HUDEP-2 (cell line): Measurements from ENCODE around the gene ARHGEF16.

Experiments used
- DNase-seq, 76 experiments: peaks; one replicate each; lab custom pipeline; 2025; ENCODE audit not compliant: unreplicated experiment in 76 of 76; lab: John Stamatoyannopoulos, UW

ARHGEF16 gene

GRCh38 chr1:3498246-3498930 is 43.9 kb downstream of the ARHGEF16 start:
- DNase-seq, result no peak

GRCh38 chr1:3498986-3499385 is 44.5 kb downstream of the ARHGEF16 start:
- no peak for DNase-seq

GRCh38 chr1:3499611-3500010 is 45.1 kb downstream of the ARHGEF16 start:
- DNase-seq, result no peak

DNA sequence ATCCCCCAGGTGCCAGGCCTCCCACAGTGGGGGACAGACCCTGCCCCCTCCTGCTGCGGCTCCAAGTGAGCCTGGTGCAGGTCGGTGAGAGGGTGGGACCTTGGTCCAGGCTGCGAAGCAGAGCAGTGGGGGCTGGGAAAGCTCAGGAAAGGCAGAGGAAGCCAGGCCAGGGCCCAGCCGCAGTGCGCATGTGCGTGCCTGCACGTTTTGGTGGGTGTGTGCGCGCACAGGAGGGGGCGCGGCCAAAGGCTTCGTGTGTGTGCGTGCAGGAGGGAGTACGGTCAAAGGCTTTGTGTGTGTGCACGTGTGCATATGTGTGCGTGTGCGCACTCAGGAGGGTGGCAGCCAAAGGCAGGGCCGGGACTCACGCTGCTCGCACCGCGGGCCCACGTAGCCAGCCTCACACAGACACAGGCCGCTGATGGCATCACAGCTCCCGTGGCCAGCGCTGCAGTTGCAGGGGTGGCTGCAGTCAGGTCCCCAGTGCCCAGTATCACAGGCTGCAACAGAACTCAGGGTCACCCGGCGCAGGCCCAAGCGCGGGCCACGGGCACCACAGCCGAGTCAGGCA is 45.9 kb downstream of the ARHGEF16 start:
- no peak for DNase-seq

GRCh38 chr1:3501437-3501836 is 47.0 kb downstream of the ARHGEF16 start:
- no peak for DNase-seq

GRCh38 chr1:3501856-3502640 is 47.6 kb downstream of the ARHGEF16 start:
- peak in 7 of 76 experiments; percentile 3 to 28 (median 19) for DNase-seq

DNA sequence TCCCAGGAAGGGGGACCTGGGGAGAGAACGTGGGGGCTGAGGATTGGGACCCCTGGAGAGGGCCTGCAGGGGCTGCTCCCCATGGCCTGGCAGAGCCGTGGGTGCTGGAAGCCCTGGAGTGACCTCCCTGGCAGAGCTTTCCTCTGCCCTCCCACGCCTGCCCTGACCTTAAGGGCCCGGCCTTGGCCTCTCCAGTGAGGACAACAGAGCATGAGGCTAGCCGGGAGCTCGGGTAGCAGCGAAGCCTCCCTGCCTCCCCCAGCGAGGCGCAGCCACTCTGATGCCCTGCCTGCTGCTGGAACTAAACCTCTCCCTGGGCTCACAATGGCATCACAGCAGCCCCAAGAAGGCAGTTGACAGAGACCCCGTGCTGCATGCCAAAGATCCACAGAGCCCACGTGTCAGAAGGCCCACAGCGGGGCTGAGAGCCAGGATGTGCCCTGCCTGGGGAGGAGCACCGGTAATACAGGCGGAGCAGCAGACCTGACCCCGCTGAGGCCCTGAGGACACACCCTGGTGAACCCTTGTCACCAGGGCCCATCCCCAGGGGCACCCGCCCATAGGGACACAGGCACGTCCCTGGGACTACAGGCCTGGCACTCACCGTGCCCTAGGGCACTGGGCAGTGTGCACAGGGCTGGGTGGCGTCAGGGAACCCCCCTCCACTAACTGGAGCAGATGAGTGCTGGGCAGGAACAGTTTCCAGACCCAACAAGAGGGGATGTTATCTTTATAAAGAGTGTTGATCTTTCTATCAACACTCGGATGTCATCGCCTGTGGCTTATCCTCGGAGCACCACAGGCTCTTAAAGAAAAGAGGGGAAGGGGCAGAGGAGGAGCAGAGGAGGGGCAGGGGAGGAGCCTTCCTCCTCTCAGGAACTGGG is 48.4 kb downstream of the ARHGEF16 start:
- no peak for DNase-seq

DNA sequence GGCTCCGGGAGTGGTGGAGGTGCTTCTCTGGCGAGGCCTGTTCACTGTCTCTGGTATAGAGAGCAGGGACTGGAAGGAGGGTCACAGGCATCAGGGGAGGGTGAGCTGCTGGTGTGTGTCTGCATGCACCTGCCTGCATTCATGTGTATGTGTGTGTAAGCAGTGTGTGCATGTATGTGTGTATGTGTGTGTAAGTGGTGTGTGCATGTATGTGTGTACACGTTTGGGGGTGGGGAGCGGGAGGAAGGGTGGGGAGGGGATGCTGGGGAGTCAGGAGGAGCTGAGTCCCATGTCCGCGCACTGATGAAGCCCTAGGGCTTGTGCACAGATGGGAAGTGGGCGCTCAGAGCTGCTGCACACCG is 49.0 kb downstream of the ARHGEF16 start:
- DNase-seq, result no peak

GRCh38 chr1:3504151-3504821 is 49.8 kb downstream of the ARHGEF16 start:
- no peak for DNase-seq

DNA sequence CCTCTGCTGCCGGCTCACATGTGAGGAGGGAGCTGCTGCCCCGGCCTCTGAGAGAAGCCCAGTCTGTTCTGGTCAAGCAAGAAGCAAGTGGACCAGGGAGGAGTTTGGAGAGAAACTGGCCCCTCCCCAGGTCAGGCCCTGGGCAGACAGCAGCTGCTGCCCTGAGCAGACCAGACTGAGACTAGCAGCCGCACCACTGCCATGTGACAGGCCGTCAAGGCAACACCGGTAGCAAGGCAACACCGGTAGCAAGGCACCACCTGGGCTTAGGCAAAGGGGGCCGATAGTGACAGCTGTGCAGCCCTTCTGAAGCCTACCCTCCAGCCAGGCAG is 50.3 kb downstream of the ARHGEF16 start:
- no peak for DNase-seq

DNA sequence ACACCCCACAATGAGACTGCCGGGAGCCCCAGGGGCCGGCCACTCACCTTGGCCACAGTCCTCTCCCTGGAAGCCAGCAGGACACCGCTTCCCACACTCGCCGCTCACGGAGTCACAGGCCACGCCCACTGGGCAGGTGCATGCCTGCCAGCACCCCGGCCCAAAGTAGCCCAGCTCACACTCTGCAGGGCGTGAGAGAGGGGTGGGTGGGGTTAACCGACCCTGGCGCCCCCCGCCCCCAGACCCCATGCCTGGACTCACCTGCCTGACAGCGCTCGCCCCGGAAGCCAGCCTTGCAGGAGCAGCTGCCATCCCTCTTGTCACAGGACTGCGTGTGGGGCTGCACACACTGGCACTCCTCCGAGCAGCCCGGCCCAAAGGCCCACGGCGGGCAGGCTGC is 50.7 kb downstream of the ARHGEF16 start:
- no peak for DNase-seq

DNA sequence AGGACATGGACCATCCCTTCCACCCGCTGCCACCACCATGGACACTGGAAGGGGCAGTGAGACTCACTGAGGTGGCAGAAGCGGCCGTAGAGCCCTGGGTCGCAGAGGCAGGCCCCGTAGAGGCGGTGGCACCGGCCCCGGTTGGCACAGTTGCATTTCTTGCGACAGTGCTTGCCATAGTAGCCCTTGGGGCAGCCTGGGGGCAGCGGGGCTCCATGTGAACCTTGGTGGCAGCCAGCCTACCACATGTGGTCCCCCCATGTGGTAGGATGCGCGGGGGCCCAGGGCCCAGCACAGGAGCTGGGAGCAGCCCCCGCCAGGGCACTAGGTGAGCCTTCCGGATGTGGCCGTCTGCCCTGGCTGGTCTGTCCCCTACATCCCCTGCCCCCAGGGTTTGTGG is 51.6 kb downstream of the ARHGEF16 start:
- DNase-seq, result no peak

GRCh38 chr1:3506943-3507342 is 52.5 kb downstream of the ARHGEF16 start:
- no peak for DNase-seq

DNA sequence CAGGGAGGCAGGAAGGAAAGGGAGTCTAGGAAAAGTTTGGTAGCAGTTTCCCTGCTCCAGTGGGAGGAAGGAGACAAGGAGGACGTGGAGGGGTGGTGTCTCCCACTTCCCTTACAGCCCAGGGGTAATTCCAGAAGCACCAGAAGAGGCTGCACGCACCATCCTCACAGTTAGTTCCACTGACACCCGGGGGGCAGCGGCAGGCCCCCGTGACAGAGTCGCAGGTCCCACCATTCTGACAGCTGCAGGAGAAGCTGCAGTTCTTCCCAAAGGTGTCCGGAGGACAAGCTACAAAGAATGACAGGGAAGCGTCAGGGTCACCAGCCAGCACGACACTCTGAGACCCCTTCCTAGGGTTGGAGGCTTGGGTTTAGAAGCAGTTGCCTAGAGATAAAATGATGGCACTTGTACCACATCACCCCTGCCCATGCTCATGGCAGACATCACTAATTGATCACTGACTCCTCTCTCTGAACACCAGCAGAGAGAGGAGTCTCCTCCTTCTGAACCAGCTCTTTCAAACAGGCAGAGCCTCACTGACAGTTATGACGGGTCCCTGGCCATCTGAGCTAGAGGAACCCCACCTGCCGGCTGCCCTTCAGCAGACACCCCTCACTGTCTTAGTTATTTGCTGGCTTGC is 53.3 kb downstream of the ARHGEF16 start:
- DNase-seq, result no peak

- DNase-seq, result no peak
These were observed 54.4 kb downstream of the ARHGEF16 start for GRCh38 chr1:3508757-3509415.

DNA sequence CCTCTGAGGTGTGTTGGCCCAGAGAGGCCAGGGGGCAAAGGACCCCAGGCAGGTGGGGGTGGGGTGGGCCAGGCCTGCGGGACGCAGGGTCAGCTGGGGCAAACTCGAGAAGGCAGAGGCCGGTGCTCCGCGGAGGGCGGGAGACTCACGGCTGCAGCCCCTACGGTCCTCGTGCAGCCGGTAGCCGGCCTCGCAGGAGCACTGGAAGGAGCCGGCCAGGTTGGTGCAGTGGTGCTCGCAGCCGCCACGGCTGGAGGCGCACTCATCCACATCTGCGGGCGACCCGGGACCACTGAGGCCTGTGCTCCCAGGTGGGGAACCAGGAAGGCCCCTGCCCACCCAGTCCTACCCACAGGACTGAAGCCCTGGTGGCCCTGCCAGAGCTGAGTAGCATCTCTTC is 55.3 kb downstream of the ARHGEF16 start:
- DNase-seq, result no peak

- DNase-seq, result no peak
These were observed 55.9 kb downstream of the ARHGEF16 start for GRCh38 chr1:3510136-3510955.

- no peak for DNase-seq
These were observed 56.4 kb downstream of the ARHGEF16 start for GRCh38 chr1:3510956-3511250.

DNA sequence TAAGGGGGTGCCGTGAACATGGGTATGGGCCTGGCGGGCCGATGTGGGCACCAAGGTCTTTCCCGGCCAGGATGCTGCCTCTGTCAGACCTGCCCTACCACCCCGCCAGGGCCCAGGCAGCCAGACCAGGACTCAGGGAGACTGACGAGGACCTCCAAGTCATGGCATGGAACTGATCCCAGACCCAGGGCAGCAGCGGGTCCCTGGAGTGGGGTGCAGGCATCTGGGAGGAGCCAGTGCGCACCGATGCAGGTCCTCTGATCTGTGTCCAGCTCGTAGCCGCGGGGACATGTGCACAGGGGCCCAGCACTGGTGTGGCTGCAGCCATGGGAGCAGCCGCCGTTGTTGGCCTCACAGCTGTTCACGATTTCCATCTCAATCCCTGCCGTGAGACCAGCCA is 56.8 kb downstream of the ARHGEF16 start:
- no peak for DNase-seq
